KMS-11 (cell line): ENCODE data around the gene SAP25.

ENCODE experiments used
- H2AFZ ChIP-seq: fragments of 200-600 bp; sonication (generic); 2 replicates; pipeline ENCODE4 v1.6.1; 2016; ENCODE audit warnings: antibody characterized with exemption, mixed run types, low read depth
- H3K27ac ChIP-seq: fragments of 200-600 bp; sonication (generic); 2 replicates; pipeline ENCODE4 v1.6.1; 2016; ENCODE audit warnings: mild to moderate bottlenecking, mixed run types
- H3K27me3 ChIP-seq: fragments of 200-600 bp; sonication (generic); 2 replicates; pipeline ENCODE4 v1.6.1; 2017; ENCODE audit warnings: mild to moderate bottlenecking, low read depth, mixed run types, moderate library complexity; ENCODE audit not compliant: insufficient read depth
- H3K36me3 ChIP-seq: fragments of 200-600 bp; sonication (generic); 2 replicates; pipeline ENCODE4 v1.6.1; 2017; ENCODE audit warnings: mild to moderate bottlenecking, mixed run types; ENCODE audit not compliant: insufficient read depth
- H3K4me1 ChIP-seq: fragments of 200-600 bp; sonication (generic); 2 replicates; pipeline ENCODE4 v1.6.1; 2016; ENCODE audit warnings: mild to moderate bottlenecking, low read depth, mixed run types; ENCODE audit not compliant: poor library complexity, severe bottlenecking
- H3K4me2 ChIP-seq: fragments of 200-600 bp; sonication (generic); 2 replicates; pipeline ENCODE4 v1.7.0; 2016; ENCODE audit warnings: mild to moderate bottlenecking, mixed run types
- H3K4me3 ChIP-seq: fragments of 200-600 bp; sonication (generic); IDR thresholded peaks from 2 replicates; pipeline ENCODE4 v1.6.1; 2017; ENCODE audit warnings: low read depth, low read length, mixed read lengths; ENCODE audit not compliant: insufficient read depth
- H3K79me2 ChIP-seq: fragments of 200-600 bp; sonication (generic); 2 replicates; pipeline ENCODE4 v1.6.1; 2016; ENCODE audit warnings: low read depth, mixed run types; ENCODE audit not compliant: insufficient read depth
- H3K9ac ChIP-seq: fragments of 200-600 bp; sonication (generic); 2 replicates; pipeline ENCODE4 v1.6.1; 2016; ENCODE audit warnings: mild to moderate bottlenecking, mixed run types
- H4K20me1 ChIP-seq: fragments of 200-600 bp; sonication (generic); 2 replicates; pipeline ENCODE4 v1.6.1; 2016; ENCODE audit warnings: mild to moderate bottlenecking, mixed run types; ENCODE audit not compliant: insufficient read depth
- TF ChIP-seq, protein P1 (sequence below): fragments of 200-600 bp; sonication (generic); conservative IDR thresholded peaks from 2 replicates; pipeline ENCODE4 v1.6.1; 2017; ENCODE audit warnings: low read depth, mild to moderate bottlenecking, antibody characterized with exemption, low read length, moderate library complexity, mixed read lengths

The SAP25 gene

DNA sequence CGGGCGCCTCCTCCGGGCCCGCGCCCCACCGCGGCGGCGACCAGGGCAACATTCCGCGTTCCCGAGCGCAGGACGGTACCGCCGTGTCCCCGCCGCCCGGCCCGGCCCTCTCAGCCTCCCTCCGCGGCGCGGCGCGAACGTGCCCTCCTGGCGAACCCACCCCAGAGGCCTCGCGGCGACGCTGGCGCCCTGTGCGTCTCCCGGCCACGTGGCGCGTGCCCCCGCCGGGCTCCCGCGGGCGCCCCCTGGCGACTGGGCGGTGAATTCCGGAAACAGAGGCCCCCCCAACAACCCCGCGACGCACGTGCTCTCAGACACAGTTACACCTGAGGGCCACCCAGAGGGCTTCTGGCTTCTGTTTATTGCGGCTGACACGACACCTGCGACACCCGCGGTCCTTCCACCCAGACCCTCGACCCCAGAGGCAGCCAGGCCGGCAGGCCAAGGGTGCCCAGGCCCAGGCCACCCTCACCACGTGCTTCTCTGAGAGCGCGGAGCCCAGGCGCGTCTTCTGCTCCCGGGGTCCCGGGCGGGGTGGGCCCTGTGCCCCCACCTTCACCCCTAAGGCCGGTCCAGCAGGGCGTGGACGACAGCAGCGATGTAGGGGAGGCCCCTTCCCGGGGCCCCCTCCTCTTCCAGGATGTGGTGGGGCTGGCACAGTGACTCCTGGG is at the start of gene SAP25:
Gene SAP25 (minus strand): TSS at position 210 of the 671 bp plus-strand sequence. CDS start 158 bp downstream, at position 52.
- Histone ChIP-seq H2AFZ (no peak within 1 kb of the TSS), H3K4me1 (no peaks in the 10 kb centered on the region), H3K27me3 (no peaks in the 10 kb centered on the region), H3K4me2 (no peak within 1 kb of the TSS), H3K9ac (no peak within 1 kb of the TSS), H4K20me1 (no peaks in the 10 kb centered on the region), H3K27ac (no peak within 1 kb of the TSS), H3K79me2 (no peaks in the 10 kb centered on the region), H3K36me3 (no peaks in the 10 kb centered on the region), H3K4me3 (no peak within 1 kb of the TSS)
- TF ChIP-seq, protein P1, sequence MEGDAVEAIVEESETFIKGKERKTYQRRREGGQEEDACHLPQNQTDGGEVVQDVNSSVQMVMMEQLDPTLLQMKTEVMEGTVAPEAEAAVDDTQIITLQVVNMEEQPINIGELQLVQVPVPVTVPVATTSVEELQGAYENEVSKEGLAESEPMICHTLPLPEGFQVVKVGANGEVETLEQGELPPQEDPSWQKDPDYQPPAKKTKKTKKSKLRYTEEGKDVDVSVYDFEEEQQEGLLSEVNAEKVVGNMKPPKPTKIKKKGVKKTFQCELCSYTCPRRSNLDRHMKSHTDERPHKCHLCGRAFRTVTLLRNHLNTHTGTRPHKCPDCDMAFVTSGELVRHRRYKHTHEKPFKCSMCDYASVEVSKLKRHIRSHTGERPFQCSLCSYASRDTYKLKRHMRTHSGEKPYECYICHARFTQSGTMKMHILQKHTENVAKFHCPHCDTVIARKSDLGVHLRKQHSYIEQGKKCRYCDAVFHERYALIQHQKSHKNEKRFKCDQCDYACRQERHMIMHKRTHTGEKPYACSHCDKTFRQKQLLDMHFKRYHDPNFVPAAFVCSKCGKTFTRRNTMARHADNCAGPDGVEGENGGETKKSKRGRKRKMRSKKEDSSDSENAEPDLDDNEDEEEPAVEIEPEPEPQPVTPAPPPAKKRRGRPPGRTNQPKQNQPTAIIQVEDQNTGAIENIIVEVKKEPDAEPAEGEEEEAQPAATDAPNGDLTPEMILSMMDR = no peak

DNA sequence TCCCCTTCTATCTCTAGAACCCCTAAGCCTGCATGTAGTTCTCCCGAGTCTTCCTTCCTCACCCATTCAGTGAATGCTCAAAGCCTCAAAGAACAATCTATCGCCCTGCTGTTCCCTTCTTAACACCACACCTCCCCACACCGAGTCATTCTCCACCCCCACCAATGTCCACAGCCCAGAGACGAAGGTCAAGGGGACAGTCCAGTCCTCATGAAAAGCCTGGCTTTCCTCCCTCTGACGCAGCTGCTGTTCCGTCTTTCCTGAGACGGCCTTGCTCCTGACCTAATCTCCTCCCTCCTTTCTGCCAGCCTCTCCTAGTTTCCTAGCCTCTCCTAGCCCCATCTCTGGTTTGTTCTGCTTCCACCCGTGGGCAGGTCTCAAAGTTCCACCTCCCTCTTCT is 47.9 kb upstream of the SAP25 start:
- Histone ChIP-seq H3K27ac (no peak overlapping the region), H3K4me3 (no peak overlapping the region), H3K79me2 (no peaks in the 10 kb centered on the region), H3K4me2 (no peak overlapping the region), H3K27me3 (peaks cover 55% of the 10 kb centered on the region), H2AFZ (no peak overlapping the region), H3K9ac (no peak overlapping the region), H3K4me1 (peaks cover 4% of the 10 kb centered on the region), H3K36me3 (no peaks in the 10 kb centered on the region), H4K20me1 (no peaks in the 10 kb centered on the region)
- TF ChIP-seq, protein P1 = no peak

DNA sequence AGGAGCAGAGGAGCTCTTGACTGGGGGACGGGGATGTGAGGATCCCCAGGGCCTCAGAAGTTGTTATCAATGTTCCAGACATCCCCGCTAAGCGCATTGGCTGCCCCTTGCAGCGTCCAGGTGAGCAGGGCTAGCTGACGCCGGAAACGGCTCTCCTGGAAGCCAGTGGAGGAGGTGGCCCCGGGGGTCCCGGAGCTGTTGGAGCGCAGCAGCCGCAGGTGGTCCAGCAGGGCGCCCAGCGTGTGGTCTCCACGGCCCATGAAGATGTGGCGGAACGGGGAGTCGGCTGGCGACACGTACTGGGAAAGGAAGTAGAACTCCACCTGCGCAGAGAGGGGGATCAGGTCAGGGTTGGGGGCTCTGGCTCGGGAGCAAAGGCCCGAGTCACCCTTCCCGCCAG is 47.1 kb upstream of the SAP25 start:
- H3K9ac ChIP-seq = no peak overlapping the region
- no peak overlapping the region for H3K27ac ChIP-seq
- no peak overlapping the region for H3K4me2 ChIP-seq
- no peak overlapping the region for H2AFZ ChIP-seq
- TF ChIP-seq, protein P1 = no peak
- no peaks in the 10 kb centered on the region for H3K36me3 ChIP-seq
- no peaks in the 10 kb centered on the region for H4K20me1 ChIP-seq
- H3K4me1 ChIP-seq = no peaks in the 10 kb centered on the region
- H3K79me2 ChIP-seq = no peaks in the 10 kb centered on the region
- H3K4me3 ChIP-seq = no peak overlapping the region
- H3K27me3 ChIP-seq = peaks cover 56% of the 10 kb centered on the region

DNA sequence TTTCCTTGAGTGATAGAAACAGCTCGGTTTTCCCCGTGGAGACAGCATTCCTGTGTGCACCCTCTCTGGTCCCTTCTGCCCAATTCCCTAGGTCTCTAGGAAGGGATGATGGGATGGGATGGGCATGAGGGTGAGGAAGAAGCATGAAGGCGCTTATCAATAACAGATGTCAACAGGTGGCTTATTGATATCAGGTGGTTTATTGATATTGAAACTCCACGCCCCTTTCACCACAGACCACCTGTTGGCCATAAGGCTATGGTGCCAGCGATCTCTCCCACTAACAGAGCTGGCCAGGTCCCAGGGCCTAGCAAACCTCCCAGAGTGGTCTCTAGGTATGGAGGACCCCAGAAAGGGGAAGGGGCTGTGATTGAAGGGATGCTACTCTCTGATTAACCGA is 46.5 kb upstream of the SAP25 start:
- Histone ChIP-seq H3K79me2 (no peaks in the 10 kb centered on the region), H2AFZ (no peak overlapping the region), H3K27me3 (peaks cover 62% of the 10 kb centered on the region), H3K4me3 (no peak overlapping the region), H3K36me3 (no peaks in the 10 kb centered on the region), H3K4me1 (no peaks in the 10 kb centered on the region), H3K9ac (no peak overlapping the region), H4K20me1 (no peaks in the 10 kb centered on the region), H3K27ac (no peak overlapping the region), H3K4me2 (no peak overlapping the region)
- TF ChIP-seq, protein P1 = no peak
